ENCODE results near the gene DIP2A. TPM values are rescaled to one million over a fixed set of nuclear protein-coding genes. Genes with fewer than 3 reads are reported as not detected.

The DIP2A gene
- total and polyA plus RNA-seq, 2 of the 13 experiments (the other 11 are each of a cell fraction or from before 2014, with no cell fraction given), result 18.5 to 37.6 TPM

DNA sequence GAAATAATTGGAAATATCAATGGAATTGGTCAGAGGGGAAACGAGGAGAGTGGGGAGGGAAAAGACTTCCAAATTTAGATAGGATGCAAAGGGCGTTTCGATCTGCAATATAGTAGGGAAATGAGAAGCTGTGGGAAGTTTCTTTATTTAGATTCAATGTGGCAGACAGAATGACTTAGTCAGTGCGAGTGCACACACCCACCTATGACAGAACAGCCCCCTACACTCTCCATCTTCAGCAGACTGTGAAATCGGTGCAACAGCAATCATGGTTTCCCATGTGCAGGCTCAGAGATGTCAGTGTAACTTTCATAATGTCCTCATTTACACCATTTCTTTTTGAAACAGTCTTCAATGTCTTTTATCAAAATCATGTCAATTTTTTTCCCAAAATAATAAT lies 46.0 kb downstream of the DIP2A start:
- in situ Hi-C loops (cut with HindIII; ENCODE audit: extremely low pct_ligation_motif_present, low pct_unique_long_range_greater_than_20kb) (no loop called here), intact Hi-C loops (cut with micrococcal nuclease; ENCODE audit: unreplicated experiment) (no loop called here)
- Histone ChIP-seq H3K9me3 (ENCODE audit: low read length) (no peaks in the 10 kb centered on the region), H3K36me3 (replicated peaks in 1 of 2; ENCODE audit: control insufficient read depth in 1 of 2, insufficient read depth in 2 of 2, low read length in 2 of 2) (peaks cover 6 to 32% of the 10 kb centered on the region in 2 experiments; a peak in 4 of 5 replicates), H3K27ac (ENCODE audit: extremely low read length, insufficient read depth, low read length) (no peak overlapping the region), H3K4me1 (ENCODE audit: insufficient read depth, low read length) (peaks cover 33% of the 10 kb centered on the region), H4K20me1 (ENCODE audit: insufficient read depth, low read length) (no peaks in the 10 kb centered on the region), H3K4me3 (replicated peaks in 1 of 3; ENCODE audit: insufficient read depth in 1 of 3, low read depth in 2 of 3, low read length in 3 of 3) (no peak overlapping the region), H3K79me2 (ENCODE audit: insufficient read depth, low read length) (no peaks in the 10 kb centered on the region), H3K4me2 (ENCODE audit: low read depth, low read length) (no peak overlapping the region), H3K9ac (ENCODE audit: insufficient read depth, low read depth, low read length) (no peak overlapping the region), H2AFZ (ENCODE audit: low read length) (no peak overlapping the region), H3K27me3 (ENCODE audit: control insufficient read depth in 1 of 2, insufficient read depth in 2 of 2, low read length in 2 of 2) (no peaks in the 10 kb centered on the region)
- ChIA-PET CTCF (ENCODE audit: low intra/inter-chr PET ratio, low total read pairs) (no interaction called here), POLR2A (no interaction called here)
- TF ChIP-seq BHLHE40 (IDR thresholded peaks at IDR 0.05; ENCODE audit: low read length), result no peak
- no peak for TF ChIP-seq ARNT (IDR thresholded peaks at IDR 0.05)
- TF ChIP-seq, protein P1, sequence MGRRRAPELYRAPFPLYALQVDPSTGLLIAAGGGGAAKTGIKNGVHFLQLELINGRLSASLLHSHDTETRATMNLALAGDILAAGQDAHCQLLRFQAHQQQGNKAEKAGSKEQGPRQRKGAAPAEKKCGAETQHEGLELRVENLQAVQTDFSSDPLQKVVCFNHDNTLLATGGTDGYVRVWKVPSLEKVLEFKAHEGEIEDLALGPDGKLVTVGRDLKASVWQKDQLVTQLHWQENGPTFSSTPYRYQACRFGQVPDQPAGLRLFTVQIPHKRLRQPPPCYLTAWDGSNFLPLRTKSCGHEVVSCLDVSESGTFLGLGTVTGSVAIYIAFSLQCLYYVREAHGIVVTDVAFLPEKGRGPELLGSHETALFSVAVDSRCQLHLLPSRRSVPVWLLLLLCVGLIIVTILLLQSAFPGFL (CRISPR knock-in tag; IDR thresholded peaks at IDR 0.05), result no peak
- no peak for TF ChIP-seq ZNF253 (CRISPR knock-in tag; IDR thresholded peaks at IDR 0.05; ENCODE audit: borderline replicate concordance)
- TF ChIP-seq MTF1 (CRISPR knock-in tag; IDR thresholded peaks at IDR 0.05), result no peak
- TF ChIP-seq, protein P2, sequence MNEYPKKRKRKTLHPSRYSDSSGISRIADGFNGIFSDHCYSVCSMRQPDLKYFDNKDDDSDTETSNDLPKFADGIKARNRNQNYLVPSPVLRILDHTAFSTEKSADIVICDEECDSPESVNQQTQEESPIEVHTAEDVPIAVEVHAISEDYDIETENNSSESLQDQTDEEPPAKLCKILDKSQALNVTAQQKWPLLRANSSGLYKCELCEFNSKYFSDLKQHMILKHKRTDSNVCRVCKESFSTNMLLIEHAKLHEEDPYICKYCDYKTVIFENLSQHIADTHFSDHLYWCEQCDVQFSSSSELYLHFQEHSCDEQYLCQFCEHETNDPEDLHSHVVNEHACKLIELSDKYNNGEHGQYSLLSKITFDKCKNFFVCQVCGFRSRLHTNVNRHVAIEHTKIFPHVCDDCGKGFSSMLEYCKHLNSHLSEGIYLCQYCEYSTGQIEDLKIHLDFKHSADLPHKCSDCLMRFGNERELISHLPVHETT (CRISPR knock-in tag; conservative IDR thresholded peaks at IDR 0.05), result no peak
- no peak for TF ChIP-seq MEF2D (CRISPR knock-in tag; IDR thresholded peaks at IDR 0.05)
- TF ChIP-seq RFXANK (CRISPR knock-in tag; IDR thresholded peaks at IDR 0.05), result no peak
- no peak for TF ChIP-seq AKAP8 (CRISPR knock-in tag; IDR thresholded peaks at IDR 0.05)
- TF ChIP-seq RFXAP (CRISPR knock-in tag; IDR thresholded peaks at IDR 0.05; ENCODE audit: borderline replicate concordance), result no peak
- FAIRE-seq (no peak), ATAC-seq (no peak), DNase-seq (ENCODE audit: low spot score) (no peak)
- no TSS peak for BruUV-seq (replicated peaks)
- 73% methylated on average over 5 of the region's 5 CpGs for WGBS (ENCODE audit: low lambda C conversion rate)

All from HepG2 (cell line).